Lower leg skin (tissue), 3 donors: ENCODE data around the gene MAP1B.

Experiments
- POLR2A ChIP-seq, 2 donors: fragments of 450-650 bp; IDR thresholded peaks; one replicate each; pipeline ENCODE4 v1.6.1; 2016 to 2017; ENCODE audit warnings: antibody characterized with exemption in 2 of 2, mild to moderate bottlenecking in 1 of 2, moderate library complexity in 1 of 2
- TF ChIP-seq, protein P1 (sequence below), 3 donors: fragments of 450-650 bp; IDR thresholded peaks; one replicate each; pipeline ENCODE4 v1.5.1; 2016; ENCODE audit warnings: antibody characterized with exemption in 3 of 3, mild to moderate bottlenecking in 3 of 3, moderate library complexity in 2 of 3

DNA sequence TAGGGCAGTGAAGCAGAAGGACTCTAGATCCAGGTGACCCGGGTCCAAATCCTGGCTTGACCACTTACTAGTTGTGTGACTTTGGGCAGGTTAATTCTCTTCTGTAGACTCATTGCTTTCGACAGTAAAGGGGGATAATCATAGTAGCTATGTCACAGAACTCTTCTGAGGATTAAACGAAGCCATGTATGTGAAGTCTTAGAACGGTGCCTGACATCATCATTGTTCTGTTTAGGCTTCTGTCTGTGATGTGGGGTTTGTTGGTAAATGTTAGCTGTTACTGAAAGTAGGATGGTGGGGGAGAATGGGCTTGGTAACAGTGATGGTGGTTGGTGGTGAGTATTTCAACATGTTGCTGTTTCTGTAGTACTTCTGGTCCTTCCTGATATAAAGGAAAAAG lies 73.7 kb downstream of the MAP1B start:
- no peak for TF ChIP-seq POLR2A (IDR thresholded peaks at IDR 0.05)
- TF ChIP-seq, protein P1, sequence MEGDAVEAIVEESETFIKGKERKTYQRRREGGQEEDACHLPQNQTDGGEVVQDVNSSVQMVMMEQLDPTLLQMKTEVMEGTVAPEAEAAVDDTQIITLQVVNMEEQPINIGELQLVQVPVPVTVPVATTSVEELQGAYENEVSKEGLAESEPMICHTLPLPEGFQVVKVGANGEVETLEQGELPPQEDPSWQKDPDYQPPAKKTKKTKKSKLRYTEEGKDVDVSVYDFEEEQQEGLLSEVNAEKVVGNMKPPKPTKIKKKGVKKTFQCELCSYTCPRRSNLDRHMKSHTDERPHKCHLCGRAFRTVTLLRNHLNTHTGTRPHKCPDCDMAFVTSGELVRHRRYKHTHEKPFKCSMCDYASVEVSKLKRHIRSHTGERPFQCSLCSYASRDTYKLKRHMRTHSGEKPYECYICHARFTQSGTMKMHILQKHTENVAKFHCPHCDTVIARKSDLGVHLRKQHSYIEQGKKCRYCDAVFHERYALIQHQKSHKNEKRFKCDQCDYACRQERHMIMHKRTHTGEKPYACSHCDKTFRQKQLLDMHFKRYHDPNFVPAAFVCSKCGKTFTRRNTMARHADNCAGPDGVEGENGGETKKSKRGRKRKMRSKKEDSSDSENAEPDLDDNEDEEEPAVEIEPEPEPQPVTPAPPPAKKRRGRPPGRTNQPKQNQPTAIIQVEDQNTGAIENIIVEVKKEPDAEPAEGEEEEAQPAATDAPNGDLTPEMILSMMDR (IDR thresholded peaks at IDR 0.05) = no peak
